Fibroblast of skin of right quadriceps (primary cell): ENCODE results near the gene SLC25A21.
"Not testable (repeated sequence)": the region's sequence is repeated elsewhere in the genome, so short reads cannot be mapped to it uniquely, and the experiment has no call there.

ENCODE experiments used
- DNase-seq: peaks from one replicate; pipeline ENCODE4 v3.0.0-alpha.2; 2013

SLC25A21 gene

DNA sequence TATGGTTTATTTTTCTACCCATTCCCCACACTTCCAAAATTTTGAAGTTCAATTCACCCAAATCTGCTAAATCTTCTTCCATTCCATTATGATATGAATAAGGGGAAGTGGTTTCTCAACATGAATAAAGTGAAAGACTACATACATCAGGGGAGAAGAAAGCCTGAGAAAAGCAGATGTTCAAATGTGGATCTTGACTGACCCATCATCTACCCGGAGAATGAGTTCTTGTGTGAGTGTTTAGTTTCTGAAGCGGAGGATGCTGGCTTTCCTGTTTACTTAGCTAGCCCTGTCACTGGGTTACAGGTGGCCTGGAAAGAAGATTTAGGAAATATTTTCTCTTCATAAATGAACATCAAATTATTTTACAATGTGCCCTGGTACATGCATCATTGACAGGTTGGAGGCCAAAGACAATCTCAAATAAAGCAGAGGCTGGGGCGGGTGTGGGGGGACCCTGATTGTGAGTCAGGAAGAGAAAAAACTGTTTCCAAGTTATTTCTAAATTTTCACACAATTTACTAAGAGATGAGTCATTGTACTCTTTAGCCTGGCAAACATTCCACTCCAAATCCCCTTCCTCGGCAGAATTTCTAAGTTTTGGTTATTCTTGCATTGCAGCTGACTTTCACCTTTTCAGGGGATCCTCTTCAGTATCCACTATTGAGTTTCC lies 135.6 kb downstream of the SLC25A21 start:
- DNase-seq, result peak; percentile 56

DNA sequence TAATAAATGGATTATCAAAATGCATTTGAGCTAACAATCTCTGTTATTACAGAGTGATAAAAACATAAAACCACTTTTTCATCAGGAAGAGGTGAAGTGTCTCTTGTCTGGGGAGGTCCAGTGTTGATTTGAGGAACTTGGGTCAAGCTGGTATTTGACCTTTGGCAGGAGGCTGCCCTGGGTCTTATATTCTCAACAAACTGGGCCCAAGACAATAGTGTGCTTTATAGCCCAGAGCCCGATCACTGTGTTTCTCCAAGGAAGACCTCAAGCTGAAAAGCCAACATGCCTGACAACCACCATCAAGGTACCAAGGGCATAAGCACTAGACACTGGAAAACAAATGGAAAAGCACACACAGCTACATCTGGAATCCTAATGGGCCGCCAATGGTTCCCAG lies 137.0 kb downstream of the SLC25A21 start:
- DNase-seq, result no peak

DNA sequence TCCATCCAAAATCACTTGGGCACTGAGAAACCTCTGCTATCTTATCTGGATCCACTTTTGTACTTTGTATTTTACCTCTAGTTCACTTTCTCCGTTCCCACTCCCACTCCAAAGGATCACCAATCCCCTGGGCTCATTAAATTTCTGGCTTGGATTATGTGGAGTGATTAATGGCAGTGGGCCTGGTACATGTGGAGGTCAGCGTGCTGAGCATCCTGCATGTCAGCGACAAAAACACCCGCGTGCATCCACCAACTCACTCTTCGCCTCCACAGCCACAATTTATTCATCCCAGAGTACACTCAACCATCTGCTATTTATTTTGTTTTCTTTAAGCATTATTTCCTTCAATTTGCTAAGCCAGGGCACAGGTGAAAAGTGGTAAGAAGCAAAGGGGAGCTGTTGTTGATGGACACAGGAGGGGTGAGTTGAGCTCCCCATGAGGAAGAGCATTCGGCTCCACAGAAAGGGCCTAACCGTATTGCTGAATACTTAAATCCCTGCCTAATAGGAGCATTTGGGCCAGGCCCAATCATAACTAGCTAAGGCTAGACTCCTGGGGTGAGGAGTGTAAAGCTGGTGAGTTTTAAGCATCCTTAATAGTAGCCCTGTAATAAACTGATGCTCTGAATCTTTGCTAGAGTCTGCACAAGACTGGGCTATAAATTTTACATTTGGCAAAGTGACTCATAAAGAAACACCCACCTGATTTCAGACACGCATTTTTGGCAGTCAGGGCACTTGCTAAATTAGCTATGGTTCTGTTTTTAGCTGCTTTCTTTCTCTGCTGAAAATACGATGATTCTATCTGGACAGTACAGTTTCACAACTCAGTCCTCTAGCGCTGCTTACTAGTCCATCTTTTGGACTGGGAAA lies 137.8 kb downstream of the SLC25A21 start:
- peak; percentile 69 for DNase-seq

DNA sequence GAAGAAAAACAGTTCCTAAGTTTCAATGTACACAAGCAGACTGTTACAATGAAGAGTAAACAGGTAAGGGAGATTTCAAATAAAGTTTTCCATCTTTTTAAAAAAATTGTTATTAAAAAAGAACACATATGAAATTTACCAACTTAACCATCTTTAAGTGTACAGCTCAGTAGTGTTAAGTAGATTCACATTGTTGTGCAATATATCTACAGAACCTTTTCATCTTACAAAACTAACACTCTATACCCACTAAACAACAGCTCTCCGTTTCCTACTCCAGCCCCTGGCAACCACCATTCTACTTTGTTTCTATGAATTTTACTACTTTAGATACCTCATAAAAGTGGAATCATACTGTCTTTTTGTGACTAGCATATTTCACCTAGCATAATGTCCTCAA lies 139.5 kb downstream of the SLC25A21 start:
- no peak for DNase-seq

DNA sequence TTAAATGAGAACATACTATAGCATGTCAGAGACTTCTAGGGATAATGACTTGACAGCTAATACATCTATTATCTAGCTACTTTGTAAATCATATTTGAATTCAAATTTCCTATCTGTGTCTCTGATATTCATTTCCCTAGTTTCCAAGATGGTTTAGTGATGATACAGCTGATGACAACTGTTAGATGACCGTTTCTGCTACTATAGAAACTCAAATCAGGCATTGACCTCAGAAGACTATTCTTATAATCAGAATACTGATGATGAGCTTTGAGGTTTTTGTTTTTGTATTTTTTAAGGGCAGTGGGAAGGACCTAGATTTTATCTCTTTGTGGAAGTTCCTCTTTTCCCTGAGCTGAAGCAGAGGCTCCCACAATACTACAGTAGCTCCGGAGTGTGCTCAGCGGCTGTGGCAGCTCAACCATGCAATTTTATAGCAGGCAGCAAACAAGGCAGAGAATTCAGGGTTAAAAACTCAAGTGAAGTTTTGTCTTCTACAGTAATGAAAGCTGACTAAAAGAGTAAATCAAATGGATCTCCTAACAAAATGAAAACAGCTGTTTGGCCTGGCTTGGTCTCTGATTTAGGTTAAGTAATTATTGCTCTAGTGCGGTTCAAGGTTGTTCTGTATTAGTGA lies 145.1 kb downstream of the SLC25A21 start:
- DNase-seq, result peak; percentile 42

DNA sequence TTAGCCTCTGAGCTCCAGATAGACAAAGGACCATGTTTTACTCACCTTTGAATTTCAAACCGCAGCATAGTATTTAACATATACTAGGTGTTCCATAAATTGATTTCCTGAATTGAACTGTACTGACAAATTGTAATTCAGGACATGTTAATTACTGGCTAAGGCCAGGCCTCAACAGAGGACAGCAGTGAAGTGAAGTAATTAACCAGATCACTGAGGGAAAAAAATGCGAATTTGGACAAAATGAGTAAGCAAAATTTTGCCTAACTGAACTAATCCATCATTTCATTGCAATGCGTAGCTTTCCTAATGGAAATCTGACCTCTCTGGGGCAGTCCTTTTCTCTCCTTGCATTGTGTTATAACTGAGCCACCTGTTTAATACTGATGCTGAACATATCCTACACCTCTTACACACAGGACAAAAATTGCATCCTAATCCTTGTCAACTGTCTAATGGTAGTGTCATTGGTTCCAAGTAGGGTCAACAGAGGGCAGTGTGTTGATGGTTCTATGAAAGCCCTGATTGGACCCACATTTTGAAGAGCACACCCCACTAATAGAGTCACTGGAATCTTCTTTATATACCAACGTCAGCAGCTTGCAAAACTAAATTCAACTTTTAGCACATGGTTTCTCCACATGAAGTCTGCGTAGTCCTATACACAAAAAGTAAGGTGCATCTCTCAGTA lies 148.4 kb downstream of the SLC25A21 start:
- DNase-seq, result no peak

DNA sequence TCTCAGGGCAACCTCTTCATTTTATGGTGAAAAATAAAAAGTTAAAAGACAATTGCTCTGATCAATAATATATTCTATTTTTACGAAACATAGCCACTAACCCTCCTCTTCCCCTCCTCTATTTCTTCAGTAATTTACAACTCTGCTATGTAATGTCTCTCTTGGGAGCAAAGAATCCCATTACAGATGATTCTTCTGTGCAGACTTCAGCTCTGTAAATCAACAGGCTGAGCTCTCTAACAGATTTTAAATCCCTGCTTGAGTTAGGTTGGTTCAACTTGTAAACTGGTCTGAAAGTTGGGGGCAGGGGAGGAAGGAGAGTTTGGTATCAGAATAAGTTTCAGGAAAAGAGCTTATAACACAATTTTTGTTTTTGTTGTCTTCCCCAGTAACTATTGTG lies 151.0 kb downstream of the SLC25A21 start:
- DNase-seq, result peak; percentile 7

DNA sequence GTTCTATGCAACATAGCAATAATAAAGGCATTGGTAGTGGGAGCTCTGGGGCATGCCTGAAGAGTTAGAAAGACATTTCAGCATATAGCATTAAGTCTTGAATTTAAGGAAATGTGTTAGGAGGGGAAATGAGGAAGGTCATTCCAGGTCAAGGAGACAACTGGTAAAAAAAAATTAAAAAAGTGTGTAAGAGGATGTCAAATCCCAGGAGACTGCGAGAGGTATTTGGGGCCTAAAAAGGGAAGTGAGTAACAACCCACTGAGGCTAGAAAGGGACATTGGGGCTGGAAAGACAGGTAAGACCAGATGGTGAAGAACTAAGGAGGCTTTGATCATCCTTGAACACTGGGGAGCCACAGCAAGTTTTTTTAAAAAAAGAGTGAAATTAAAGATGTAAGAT lies 152.9 kb downstream of the SLC25A21 start:
- DNase-seq, result no peak

DNA sequence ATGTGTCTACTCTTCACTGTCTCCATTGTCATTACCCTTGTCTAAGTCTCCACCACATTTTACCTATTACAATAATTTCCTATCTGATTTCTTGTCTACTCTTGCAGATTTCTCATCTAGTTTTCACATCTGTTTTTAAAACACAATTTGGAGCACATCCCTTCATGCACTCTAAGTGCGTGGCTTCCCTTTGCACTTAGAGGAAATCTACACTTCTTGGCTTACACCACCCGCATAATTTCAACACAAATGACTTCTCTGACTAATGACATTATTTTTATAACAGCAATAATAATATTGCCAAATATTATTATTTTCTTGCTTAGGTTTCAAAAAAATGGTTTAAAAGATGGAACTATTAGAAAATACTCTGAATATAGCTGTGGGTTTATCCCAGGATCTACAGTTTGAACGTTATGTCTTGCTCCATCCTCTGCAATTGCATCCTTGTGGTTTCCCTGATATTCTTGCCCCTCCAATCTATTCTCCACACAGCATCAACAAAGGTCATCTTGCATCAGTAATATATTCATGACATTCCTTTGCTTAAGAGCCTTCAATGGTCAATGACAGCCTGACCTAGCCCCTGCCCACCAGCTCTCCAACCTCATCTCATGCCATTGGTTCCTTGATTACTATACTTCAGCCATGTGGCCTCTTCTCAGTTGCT lies 153.7 kb downstream of the SLC25A21 start:
- no peak for DNase-seq

DNA sequence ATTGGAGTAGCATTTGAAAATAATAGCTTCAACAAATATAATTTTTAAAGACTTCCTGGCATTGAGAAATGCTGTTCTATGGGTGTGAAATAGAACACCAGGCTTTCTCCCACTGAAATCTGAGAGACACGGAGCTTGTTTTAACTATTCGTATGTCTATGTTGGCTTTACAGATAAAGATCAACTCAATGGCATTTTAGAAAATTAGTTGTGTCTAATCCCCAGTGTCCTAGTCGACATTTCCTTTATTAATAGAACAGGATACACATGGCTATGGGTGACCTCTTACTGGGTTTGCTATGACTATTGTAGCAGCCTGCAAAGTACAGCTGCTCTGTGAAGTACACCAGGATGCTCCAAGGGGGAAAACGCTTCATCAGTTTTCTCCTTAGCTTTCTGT lies 159.3 kb downstream of the SLC25A21 start:
- DNase-seq, result no peak

DNA sequence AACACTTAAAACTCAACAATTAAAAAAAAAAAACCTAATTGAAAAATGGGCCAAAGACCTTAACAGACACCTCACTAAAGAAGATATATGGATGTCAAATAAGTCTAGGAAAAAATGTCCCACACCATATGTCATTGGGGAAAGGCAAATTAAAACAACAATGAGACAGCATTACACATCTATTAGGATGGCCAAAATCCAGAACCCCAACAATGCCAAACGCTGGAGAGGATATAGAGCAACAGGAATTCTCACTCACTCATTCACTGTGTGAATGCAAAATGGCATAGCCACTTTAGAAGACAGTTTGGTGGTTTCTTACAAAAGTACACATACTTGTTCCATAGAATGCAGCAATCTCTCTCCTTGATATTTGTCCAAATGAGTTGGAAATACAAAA lies 173.7 kb downstream of the SLC25A21 start:
- no peak for DNase-seq

DNA sequence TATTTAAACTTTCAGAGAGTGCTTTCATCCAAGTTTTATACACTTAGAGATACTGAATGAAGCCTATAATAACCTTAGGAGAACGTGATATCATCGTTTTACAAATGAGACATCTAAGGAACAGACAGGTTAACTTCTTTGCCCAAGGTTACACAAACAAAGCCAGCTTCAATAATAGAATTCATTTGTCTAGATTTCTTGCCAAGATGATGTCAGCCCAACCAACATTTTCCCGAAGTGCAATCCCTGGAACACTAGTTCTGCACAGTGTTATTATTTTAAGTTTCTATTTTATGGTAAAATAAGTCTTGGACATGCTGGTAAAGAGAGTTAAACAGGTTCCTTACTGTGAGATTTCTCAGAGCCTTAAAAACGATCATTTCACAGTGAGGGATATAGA lies 174.6 kb downstream of the SLC25A21 start:
- no peak for DNase-seq

DNA sequence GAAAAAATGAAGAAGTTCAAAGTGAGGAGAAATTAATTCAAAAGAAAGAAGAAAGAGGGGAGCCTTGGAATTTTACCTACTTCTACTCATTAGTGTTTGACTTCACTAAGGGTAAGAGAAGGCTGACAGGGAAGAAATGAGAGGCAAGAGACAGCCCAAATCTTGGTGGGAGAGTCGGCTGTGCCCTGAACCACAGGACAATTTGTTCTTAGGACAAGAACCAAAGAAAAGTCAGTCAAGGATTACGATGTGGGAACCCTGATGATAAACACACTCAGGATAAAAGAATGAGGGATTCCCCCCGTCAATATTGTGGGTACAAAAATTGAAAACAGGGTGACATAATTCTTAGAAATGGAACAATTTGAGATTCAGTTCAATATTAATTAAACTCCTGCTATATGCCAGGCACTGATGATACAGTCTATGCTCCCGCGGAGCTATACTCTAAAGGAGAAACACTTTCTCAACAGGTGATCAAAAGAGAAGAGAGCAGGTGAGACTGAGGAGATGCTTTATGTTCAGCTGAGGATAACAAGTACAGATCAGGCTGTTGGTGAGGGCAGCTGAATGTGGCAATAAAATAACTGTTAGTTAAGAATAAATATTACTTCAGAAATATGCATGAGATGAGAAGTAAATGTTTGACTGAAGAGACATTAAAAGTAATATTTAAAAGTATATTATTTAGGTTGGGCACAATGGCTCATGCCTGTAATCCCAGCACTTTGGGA lies 175.4 kb downstream of the SLC25A21 start:
- no peak for DNase-seq

DNA sequence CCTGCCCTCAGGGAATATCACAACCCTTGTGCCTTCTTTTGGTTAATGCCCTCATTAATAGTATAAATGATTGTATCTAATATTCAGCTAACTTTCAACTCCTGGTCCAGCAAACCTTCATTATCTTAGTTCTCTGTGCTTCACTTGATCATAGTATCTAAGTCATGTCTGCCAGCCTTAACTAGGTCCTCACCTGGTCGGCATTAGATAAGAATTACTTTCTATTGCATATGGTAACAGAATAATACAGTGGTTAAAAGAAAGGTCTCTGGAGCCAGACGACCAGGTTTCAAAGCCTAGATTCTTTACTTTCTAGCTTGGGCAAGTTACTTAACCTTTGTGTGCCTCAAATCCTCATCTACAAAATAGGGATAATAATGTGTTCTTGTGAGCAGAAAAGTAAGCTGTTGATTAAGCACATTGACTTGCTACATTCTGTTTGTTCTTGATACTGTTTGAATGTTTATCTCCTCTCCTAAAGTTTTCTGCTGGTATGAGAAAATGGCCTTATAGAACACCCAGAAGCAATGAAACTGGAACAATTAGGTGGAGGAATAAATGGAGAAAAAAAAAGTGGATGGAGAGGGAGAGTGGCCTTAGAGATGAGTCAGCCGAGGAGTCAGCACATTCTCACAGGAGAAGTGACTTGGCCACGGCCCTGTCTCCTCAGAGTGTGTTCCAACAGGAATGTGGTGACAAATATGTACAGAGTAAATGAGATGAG lies 176.1 kb downstream of the SLC25A21 start:
- peak; percentile 60 for DNase-seq

DNA sequence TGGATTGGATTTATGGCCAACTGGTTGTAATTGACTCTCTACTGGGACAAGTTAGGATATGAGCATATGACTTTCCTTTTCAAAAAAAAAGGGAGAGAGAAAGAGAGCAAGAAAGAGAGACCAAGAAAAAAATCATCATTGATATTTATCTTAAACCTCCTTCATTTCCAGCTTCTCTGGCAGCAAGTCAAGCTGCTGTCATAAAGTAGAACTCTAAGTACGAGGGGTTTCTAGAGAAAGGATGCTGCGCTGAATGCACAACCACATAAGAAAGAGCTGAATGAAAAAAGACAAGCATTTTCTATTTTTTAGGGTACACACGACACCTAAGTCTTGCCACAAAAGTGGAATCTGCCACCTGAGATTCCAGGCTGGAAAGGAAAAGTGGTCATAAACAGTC lies 182.6 kb downstream of the SLC25A21 start:
- no peak for DNase-seq

DNA sequence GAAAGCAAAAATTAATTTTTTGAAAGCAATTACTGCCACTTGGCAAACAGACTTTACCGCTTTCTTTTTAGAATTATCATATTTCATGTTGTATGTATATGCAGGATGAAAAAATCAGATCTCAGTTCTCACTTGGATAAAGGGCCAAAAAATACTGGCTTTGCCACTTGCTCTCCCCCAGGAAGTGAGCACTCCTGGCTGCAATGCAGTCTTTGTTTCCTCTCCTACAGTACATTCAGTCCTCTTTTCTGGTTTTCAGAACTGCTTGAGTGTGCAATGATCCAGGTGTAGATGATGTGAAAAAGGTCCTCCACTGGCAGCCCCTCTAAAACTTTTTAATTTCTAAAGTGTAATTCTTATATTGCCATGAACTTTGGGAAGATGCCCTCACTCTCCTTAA lies 183.4 kb downstream of the SLC25A21 start:
- no peak for DNase-seq

DNA sequence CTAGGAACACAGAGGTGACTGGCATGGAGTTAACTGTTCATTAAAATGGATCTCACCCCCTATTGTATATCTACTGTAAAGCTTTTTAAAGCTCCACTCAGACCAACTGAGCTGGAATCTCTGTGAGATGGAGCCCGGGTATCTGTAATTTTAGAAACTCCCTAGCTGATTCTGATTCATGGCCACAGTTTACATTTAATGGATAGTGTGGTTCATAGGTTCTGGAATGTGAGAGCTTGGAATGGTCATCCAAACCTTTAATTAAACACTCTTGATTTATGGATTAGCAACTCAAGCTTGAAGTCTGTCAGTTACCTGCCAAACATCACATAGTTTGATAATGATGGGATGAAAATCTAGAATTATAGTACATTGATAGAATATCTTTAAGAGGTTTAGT lies 183.8 kb downstream of the SLC25A21 start:
- peak; percentile 28 for DNase-seq

DNA sequence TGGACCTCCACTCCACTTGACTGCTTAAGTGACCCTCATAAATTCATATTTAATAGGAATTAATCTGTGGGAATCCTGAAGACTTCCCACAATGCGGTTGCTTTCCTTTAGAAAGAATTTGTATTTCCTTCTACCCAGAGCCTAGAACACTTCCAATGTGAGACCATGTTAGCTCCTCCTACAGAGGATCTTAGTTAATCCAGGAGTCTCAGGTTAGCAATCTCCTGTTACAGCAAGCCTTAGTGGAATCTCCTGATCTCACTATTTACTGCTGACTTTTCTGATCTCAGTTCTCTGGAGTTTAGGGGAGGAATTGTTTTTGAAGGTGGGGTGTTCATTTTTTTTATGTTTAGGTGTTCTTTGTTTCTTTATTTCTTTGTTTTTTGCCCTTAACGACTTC lies 186.0 kb downstream of the SLC25A21 start:
- no peak for DNase-seq

DNA sequence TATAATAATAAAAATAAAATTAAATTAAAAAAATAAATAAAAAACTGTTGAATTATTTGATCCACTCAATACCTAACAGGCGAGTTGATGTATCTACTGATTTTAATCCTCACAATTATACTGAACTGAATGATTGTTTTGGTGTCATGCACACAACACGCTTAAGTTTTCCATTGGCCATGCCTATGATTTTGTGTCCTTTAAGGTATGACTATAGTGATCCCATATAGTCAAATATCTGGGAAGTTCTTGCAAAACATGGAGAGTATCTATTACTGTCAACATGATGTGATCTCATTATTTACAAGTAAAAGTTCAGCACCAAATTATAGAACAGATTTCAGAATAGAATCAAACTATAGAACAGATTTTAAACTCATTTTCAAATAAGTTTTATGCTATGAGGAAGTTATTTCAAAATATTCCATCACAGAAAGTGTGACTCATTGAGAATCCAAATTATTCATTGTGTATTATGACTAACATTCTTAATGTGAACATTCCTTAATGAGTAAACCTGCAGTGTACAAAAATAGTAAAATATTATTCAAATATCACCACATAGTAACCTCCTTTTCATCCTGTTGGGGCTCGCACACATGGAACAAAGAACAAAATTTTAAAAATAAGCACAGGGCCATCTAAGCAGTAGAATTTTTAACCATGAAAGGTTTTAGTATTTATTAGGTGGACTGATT lies 190.4 kb downstream of the SLC25A21 start:
- DNase-seq, result peak; percentile 73

DNA sequence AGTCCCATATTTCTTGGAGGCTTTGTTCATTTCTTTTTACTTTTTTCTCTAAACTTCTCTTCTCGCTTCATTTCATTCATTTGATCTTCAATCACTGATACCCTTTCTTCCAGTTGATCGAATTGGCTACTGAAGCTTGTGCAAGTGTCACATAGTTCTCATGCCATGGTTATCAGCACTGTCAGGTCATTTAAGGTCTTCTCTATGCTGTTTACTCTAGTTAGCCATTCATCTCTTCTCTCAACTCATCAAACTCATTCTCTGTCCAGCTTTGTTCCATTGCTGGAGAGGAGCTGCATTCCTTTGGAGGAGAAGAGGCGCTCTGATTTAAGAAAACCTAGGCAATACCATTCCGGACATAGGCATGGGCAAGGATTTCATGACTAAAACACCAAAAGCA lies 192.0 kb downstream of the SLC25A21 start:
- DNase-seq, result not testable (repeated sequence)

DNA sequence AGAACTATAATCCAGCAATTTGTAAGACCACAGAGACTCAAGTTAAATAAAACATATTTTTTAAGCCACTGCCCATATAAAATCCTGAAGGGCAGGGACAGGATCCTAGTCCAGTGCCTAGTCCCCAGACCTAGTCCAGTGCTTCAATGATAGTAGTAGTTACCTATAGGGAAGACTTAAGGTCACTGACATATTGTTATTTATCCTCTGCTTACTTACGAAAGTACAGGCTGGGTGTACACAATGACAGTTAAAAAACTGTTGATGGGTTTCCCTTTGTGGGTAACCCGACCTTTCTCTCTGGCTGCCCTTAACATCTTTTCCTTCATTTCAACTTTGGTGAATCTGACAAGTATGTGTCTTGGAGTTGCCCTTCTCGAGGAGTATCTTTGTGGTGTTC lies 192.5 kb downstream of the SLC25A21 start:
- no peak for DNase-seq
